NCI-H526 (cell line): ENCODE data around the gene NFS1.
"Not testable (repeated sequence)": the region's sequence is repeated elsewhere in the genome, so short reads cannot be mapped to it uniquely, and the experiment has no call there.

ENCODE experiments used
- DNase-seq, 2 experiments: peaks; one replicate each; lab custom pipeline; 2025; lab: John Stamatoyannopoulos, UW

Gene NFS1

DNA sequence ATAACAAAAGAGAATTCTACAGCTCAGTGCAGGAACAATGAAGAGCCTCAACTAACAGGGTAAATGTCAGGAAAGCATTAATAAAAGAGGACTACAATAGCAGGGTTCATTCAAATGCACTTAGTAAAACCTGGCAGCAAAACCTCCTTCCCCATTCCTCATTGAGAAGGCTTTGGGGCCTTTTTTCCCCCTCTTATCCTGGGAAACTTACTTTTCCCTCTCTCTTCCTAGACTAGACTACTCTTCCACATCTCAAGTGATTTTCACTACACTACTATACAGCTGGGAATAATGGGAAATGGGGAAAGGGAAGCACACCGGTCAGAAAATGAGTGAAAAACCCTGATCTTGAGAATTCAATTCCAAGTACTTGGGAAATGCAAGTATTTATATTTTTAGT lies 10.1 kb upstream of the NFS1 start:
- no peak for DNase-seq

DNA sequence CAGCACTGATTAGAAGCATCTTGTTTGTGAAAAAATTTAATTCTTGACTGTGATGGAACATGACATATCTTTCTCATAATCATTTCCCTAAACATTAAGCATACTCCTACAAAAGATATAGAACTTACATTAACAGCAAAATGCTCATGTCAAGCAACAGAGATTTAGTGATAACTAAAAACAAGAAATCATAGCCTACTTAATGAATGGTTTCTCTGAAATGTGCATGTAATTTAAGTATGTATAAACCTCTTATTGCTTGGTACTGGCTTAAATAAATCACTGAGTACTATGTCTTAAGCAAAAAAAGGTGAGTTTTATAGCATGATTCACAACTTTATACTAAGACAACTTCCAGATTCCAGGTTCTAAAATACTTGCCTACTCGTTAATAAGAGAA lies 9.3 kb upstream of the NFS1 start:
- DNase-seq, result no peak

DNA sequence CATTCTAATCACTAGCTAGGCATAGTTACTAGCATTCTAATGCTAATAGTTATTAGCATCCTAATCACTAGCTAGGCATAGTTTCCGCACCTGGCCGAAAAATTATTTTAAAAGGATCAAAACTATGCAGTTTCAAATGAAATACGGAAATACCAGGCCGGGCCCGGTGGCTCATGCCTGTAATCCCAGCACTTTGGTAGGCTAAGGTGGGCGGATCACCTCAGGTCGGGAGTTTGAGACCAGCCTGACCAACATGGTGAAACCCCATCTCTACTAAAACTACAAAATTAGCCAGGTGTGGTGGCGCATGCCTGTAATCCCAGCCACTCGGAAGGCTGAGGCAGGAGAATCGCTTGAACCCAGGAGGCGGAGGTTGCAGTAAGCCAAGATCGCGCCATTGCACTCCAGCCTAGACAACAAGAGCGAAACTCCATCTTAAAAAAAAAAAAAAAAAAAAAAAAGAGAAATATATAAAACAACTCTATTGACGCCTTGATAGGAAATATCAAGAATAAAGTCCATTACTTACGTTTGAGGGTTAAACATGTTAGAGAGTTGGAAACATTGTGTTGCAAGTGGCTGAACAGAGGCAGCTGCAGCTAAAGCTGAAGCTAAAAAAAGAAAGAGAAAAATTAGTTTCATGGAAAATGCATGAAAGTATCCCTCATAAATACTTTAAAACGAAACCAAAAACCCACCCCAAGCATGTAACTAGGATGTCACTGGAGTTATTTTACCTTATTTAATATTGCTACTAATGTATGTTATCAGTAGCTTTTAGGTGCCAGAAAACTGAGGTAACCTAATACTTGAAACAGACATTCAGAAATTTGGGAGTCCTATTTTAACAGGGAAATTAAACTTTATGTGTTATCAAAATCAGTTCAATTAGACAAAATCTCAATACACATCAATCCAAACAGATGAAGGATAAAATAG lies 7.7 kb upstream of the NFS1 start:
- not testable (repeated sequence) for DNase-seq

DNA sequence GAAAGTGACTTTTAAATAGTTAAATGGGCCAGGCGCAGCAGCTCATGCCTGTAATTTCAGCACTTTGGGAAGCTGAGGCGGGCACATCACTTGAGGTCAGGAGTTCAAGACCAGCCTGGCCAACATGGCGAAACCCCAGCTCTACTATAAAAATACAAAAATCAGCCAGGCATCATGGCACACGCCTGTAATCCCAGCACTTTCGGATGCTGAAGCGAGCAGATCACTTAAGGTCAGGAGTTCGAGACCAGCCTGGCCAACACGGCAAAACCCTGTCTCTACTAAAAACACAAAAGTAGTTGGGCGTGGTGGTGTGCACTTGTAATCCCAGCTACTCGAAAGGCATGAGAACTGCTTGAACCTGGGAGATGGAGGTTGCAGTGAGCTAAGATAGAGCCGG lies 6.7 kb upstream of the NFS1 start:
- DNase-seq, result not testable (repeated sequence)

DNA sequence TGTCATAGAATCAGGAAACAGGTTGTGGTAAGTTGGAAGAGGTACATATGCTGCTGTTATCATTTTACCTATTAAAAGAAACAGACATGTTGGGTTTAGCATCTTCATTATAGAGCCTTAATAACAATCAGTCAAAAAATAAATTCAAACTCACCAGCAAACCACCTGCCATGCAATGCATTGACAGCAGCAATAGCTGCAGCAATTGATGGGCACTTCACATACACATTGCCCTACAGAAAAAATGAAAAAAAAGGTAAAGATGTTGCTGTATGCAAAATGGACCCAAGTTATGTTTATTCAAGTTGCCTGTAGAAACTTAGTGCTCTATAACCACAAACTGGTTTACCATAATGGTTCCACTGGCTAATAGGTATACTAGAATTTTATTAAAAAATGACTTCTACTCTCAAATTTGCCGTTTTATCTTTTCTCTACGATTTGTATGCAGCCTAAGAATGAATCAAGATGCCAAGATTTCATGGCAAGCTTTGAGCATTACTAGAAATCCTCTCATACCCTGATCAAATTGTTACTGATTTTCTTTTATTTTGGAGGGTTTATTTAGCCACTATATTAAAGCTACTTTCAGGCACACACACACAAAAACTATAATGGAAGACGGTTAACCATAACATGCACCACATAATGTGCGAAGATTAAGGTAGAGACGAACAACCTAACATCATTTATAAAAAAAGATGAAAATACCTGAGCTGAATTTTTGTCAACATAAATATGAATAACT lies 5.5 kb upstream of the NFS1 start:
- no peak for DNase-seq

DNA sequence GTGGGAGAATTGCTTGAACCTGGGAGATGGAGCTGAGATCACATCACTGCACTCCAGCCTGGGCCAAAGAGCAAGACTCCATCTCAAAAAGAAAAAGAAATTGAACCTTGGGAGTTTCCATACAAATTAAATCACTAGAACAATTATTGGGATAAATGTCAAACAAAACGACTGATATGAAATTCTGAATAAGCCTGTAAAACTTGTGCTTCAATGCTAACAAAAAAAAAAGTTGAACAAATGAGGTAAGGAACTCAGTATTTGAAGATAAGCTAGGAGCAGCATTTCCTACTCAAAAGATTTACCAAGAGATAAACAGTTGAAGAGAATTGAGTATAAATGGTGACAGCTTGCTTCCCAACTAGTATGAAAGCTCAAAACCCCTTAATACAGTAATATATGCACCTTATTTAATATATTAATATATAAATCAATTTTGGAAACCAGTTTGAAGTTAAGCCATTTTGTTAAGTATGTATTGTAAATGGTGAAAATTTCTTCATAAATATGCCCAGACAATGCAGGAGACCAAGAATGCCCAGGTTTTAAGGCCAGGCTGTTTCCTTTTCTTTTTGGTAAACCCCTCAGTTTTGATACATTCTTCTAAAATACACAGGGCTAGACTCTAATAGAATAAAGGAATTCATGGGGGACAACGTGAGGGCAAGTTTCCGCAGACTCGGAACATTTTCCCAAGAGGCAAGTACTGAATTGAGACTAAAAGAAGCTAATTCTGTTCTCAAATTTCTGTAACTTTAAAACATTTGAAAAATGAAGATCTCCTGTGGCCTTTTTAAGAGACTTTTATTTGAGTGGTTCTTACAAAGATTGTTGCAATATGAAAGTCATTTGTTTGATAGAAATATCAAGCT lies 3.9 kb upstream of the NFS1 start:
- no peak for DNase-seq

DNA sequence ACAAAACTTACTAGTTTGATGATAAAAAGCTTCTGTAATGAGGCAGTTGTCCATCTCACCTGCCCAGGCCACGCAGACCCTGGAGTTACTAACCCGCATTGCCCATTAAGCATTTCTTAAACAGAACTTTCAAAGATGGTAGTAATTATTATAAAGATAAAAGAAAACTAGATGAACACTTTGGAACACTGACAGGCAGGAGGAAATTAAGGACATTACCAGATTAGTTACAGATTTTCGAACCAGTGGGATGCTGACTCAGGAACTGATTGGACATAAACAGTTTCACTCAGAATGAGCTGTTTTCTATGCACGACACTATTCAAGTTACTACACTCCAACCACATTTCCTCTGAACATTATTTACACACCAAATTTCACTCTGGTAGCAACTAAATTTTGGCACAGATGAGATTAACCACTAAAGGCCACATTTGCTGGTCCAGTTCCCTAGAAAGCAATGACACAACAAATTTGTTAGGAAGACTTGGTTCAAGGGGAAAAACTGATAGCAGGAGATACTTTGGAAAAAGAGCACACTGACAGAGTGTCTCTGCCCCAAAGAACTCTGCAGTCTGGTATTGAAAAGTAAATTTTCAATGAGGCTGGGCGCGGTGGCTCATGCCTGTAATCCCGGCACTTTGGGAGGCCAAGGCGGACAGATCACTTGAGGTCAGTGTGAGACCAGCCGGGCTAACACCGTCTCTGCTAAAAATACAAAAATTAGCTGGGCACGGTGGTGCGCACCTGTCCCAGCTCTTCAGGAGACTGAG lies 3.1 kb upstream of the NFS1 start:
- DNase-seq, result no peak

DNA sequence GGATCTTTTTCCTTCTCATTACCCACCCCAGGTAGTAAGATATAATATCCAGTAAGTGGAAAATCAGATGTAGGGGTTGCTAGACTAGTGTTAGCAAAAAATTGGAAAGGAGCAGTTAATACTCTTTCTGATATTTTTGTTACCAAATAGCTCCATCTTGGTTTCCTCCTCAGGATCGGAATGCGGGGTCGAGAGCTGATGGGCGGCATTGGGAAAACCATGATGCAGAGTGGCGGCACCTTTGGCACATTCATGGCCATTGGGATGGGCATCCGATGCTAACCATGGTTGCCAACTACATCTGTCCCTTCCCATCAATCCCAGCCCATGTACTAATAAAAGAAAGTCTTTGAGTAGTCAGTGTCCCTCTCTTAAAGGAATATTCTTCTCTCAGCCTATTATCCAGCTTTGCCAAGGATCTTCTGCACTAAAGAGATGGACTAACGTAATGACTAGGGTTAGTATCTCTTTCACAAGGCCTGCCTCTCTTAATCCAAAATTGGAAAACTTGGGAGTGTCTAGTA lies 1.5 kb upstream of the NFS1 start:
- DNase-seq, result no peak

DNA sequence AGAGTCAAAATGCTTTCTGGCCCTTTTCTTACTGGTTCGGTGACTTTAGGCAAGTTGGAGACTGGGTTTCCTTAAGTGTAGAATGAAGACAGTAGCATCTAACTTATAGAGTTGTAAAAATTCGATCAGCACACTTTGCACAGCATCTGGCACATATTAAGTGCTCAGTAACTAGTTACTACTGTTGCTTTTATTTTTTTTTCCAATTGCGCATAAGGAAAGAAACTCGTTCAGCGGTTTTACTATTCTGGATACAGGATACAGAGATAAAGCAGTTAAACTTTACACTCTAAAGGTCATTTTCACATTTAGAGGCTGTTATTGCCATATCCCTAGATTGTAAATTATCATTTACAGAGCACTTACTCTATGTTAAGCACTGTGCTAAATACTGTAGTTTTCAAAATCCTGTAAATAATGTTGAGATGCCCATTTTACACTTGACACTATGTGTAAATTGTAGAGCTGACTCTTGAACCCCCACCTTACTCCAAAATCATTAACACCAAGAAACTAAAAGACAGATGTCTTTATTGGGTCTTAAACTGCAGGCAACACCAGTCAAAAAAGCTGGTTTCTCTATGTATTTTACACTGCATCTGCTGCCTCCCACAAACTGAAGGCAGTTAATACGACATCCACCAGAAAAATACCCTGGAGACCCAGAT lies 939 bp upstream of the NFS1 start:
- DNase-seq, result peak in 1 of 2 experiments; percentile 33

DNA sequence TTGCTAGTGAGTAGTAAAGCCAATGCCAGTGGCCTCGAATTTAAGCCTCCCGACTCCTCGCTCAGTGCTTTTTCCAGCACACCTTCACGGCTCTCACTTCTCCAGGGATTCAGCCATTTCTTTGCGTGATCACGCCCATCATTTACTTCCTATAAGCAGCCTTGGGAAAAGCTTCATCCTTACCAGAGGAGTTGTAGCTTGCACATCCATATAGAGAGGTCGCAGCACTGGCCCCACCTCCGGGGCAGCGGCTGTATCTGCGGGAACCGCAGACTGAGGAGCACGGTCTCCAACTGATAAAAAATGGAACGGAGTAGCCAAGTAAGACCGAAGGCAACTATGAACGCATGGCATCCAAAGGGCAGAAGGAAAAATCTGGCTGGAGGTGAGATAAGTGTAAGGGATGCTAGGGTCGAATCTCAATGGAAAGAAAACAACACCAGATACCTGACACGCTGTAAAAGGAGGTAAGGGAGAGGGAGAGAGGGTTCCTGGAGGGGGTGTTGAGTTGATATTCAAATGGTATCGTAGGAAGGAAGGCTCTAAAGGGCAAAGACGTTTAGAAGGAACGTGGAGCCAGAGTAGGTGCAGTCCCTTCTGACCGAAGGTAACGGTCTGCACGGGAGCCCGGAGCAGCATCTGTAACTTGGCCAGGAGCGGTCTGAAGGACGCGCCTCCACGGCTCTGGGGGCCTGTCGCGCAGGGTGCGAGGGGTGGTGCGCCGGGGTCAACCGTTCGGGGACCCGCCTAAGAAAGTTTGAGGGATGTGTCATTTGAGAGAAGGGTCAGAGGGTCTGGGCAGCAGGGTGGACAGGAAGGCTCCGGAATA lies 640 bp downstream of the NFS1 start:
- DNase-seq, result peak in 1 of 2 experiments; percentile 56

DNA sequence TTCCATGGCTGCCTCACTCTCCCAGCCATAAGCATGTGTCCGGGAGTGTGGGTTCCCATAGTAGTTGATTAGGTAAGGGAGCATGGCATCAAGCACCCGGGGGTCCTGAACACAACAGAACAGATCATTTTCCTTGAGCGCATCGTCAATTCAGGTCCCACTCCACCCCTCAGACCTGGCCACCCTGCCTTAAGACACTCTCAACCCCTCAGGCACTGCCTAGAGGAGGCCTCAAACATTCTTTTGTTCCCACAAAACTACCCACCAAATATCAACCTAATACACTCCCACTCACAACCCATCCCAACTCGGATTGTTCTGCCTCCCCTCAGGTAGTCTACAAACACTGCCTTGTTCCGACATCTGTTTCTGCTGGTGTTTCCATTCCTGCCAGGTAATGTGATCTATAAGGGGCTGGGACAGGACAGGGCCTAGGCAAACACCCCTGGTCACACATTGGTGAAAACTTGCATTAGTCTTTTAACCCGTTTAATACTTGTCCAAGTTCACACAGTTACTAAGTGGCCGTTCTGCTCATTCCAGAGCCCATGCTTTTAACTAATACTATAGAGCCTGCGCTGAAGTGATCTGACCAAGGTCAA lies 1.4 kb downstream of the NFS1 start:
- no peak for DNase-seq

DNA sequence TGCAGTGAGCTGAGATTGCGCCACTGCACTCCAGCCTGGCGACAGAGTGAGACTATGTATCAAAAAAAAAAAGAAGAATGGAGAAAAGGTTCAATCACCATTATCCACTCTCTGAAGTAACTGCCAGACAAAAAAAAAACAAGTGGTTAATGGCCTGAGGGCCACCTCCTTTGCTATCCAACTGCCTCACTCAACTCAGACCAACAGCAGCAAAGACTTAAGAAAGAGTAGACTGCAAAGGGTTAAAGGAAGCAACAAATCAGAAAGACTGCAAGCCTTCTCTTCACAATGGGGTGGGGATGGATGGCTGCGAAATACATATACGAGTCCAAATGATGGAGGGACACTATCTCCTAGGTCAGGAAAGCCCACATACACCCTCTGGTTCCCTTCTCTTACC lies 3.2 kb downstream of the NFS1 start:
- no peak for DNase-seq

DNA sequence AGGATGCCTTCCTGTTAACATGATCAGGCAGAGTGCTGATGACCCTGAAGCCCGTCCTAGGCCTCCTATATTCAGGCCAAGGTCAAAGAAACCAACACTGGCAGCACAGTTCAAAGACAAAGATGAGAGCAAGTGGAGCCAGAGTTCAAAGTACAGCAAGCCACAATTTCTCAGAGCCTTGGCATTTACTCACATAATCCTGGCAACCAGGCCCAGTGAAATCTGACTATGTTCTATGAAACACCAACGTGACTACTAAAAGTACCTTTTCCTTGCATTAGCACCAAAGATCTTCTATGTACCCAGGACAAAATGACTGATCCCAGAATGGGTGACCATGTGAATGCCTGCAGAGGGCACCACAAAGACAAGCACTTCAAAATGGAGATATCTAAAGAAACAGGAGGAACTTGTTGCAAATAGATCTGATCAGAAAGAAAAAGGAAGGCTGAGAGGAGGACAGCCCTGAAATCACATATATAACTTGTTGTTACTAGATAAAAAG lies 3.9 kb downstream of the NFS1 start:
- no peak for DNase-seq

DNA sequence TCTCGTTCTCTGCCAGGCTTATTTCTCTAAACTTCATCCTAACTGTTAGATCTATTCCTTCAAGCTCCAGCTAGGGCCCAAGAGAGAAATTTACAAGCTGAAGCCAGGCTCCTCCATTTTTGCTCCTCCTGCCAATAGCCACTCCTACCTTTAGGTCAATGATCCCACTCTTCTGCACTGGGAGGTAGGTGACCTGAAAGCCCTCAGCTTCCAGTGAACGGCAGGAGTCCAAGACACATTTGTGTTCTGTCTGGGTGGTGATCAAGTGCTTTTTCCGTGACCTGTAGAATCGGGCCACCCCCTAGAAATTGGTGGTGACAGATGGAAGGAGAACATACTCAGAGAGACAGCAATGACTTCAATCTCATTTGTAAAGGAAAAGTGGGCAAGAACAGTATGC lies 8.9 kb downstream of the NFS1 start:
- DNase-seq, result no peak

DNA sequence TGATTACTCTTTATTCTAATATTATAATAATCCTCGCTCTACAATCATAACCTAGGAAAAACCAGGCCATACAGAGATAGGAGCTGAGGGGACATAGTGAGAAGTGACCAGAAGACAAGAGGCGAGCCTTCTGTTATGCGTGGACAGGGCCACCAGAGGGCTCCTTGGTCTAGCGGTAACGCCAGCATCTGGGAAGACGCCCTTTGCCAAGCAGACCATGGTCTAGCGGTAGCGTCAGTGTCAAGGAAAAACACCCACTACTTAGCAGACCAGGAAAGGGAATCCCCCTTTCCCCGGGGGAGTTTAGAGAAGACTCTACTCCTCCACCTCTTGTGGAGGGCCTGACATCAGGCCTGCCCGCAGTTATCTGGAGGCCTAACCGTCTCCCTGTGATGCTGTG lies 12.3 kb downstream of the NFS1 start:
- DNase-seq, result not testable (repeated sequence)

DNA sequence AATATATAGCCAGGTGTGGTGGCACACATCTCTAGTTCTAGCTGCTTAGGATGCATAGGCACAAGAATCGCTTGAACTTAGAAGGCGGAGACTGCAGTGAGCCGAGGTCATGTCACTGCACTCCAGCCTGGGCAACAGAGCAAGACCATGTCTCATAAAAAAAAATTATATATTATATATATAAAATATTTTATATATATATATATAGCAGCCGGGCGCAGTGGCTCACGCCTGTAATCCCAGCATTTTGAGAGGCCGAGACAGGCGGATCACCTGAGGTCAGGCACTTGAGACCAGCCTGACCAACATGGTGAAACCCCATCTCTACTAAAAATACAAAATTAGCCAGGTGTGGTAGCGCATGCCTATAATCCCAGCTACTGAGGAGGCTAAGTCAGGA lies 13.8 kb downstream of the NFS1 start:
- DNase-seq, result not testable (repeated sequence)

DNA sequence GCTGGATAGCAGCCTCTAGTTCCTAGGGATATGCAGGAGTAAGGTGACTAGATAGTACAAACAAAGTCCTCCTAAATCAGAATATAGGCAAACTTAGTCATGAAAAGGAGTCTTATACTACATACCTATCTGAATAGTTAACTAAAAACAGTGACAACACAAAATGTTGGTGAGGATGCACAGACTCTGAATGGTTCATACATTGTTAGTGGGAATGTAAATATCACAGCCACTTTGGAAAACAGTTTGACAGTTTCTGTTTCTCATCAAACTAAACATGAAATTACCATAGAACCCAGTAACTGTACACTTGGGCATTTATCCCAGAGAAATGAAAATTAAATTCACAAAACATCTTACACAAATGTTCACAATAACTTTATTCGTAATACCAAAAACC lies 17.2 kb downstream of the NFS1 start:
- DNase-seq, result no peak

DNA sequence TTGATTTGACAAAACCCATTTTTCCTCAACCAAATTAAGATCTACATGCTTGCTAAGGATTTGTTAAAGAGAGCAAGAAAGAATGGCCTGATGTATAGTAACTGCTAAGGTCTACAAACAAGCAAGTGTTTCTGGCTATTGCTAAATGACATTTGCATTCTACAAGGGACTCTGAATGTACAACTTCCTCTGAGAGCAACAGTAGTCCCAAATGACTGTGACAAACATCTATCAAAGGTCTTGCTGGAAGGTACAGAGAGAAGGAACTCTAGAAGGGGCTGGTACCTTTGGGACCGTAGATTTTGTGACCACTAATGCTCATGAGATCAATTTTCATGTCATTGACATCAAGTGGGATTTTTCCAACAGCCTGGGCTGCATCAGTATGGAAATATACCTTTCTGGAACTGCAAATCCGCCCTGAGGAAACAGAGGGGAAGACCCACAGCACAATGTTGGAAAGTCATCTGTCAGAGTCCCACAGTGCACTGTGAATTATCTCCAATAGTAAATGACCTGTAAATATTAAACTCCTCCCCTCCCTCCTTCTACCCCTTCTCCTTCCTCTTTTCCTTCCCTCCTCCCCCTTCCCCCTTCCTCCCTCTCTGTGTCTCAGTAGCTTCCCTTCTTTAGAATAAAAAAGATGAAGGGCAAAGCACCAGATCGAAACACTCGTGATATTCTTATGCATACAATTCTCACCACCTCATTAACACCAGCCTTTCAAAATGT lies 18.5 kb downstream of the NFS1 start:
- DNase-seq, result no peak
